Measurements from ENCODE around the gene APOBEC3C.
"Not testable (repeated sequence)": the region's sequence is repeated elsewhere in the genome, so short reads cannot be mapped to it uniquely, and the experiment has no call there.

The APOBEC3C gene

DNA sequence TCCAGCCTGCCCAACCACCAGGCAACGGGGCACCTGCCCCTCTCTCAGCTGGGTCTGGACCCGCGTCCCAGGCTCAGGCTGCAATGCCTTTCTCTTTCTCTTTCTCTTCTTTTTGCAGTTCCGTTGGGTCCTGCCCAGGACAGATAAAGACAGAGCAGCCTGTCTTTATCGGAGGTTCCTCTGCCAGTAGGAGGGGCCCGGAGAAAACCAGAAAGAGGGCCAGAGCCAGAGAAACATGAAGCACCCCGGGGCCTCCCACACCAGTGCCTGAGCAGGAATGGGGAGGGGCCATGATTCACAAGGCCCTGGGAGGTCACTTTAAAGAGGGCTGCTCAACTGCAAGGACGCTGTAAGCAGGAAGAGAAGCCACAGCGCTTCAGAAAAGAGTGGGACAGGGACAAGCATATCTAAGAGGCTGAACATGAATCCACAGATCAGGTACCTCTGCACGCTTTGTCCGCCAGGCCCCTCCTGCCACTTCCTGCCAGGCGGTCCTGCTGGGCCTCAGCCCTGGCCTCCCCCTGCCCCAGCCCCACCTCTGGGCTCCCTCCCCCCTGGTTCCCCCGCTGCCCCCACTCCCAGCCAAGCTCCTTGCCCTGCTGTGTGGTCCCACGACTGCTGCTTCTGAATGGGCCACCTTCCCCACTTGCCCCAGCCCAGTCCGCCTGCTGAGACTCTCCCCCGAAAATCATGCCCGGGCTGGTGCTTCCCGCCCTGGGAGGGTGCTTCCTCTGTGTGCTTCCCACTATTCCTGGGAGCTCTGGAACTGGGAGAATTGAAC lies at the start of gene APOBEC3C:
APOBEC3C (plus strand) TSS at position 316 of the 781 bp plus-strand sequence; CDS start at position 422, 106 bp downstream.
- peak; percentile 64 to 74 (median 73) for DNase-seq (ENCODE audit: low read depth in 3 of 3)

DNA sequence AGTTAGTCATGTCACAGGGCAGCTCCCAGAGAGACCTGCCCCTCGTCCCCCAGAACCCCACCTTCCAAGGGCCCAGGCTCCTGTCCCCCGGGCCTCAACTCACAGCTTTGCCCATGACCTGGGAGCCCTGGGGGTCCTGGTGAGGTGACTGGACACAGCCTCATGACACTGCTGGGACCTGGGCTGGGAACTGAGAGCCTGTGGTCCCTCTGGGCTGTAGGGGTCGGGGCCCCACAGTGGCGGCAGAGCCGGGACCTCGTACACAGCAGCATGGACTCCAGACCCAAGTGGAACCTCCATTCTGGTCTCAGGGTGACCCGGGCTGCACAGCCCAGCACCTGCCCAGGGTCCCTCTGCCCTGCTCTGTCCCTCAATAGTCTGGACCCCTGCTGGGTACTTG lies 49.8 kb upstream of the APOBEC3C start:
- DNase-seq (ENCODE audit: low read depth in 3 of 3), result no peak

DNA sequence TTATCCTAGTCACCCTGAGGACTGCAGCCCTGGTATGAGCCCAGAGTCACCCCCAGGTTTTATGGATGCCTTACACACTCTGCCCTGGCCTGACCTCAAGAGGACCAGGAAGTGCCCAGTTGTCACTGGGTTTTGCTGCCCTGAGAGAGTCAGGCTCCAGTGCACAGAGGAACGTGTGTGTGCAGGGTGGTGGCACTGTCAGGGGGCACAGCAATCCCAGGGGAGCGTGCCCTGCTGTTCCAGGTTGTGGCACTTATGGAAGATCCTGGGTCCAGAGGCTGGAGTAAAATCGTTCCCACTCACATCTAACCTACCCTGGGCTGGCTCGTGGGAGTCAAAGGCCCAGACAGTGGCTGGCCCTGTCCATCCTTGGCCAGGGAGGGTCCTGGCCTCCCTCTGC lies 49.1 kb upstream of the APOBEC3C start:
- DNase-seq (ENCODE audit: low read depth in 3 of 3), result no peak

DNA sequence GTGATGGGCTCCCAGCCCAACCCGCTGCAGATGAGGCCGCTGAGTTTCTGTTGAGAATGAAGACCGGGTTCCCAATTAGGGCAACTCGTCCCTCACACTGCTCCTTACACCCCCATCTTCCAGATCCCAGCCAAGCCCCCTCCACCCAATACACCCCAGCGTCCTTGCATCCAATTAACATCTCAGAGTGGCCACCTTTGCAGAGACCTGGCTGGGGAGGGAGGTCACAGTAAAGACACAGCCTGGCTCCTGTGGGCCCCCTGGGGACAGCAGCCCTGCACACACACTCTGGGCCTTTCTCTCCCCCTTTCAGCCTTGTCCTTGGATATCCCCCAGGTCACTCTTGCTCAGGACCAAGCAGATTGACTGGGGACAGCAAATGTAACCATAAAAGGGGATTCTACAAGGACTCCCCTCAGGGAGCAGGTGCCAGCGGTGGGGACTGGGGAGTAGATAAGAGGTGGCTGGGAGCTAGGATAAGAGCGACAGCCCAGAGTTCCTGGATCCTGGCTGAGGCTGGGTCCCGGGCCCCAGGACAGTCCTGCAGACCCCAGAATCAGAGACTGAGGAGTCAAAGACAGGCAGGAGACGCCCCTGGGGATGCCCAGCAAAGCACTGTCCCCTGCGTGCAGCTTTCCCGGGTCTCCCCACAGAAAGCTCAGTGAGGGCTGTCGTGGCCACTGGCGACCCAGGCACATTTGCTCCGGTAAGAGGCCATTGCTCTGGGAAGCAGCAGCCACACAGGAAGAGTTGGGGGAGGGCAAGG lies 48.3 kb upstream of the APOBEC3C start:
- DNase-seq (ENCODE audit: low read depth in 3 of 3), result no peak

DNA sequence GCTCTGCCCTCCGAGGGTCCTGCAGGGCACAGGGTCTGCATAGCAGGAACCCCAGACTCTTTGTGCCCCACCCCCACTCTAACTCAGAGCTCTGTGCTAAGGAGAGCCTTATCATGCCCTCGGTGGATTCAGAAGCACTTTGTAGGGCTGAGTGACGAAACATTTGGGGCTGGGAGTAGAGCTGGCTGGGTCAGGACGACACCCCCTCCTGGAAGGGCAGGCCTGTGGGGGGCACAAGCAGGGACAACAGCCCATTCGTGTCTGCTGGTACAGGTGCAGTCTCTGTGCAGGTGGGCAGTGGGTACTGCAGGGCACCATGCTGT lies 47.7 kb upstream of the APOBEC3C start:
- DNase-seq (ENCODE audit: low read depth in 3 of 3), result no peak

DNA sequence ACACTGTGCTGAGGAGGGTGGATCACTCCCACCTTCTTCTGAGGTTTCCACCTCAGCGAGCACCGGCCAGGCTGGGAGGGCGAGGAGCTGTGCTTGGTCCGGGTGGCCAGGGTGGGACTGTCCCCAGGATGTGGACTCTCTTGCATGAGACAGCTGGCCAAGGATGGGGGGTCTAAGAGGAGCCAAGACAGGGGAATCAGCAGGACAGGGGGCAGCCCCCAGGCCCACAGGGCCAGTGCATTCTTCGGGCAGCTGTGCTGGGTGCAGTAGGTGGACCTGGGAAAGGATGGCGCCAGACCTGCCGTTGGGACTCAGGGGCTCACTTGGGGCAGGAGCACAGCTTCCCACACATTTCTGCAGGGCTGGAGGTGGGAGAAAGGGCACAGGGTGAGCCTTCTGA lies 47.1 kb upstream of the APOBEC3C start:
- no peak for DNase-seq (ENCODE audit: low read depth in 3 of 3)

DNA sequence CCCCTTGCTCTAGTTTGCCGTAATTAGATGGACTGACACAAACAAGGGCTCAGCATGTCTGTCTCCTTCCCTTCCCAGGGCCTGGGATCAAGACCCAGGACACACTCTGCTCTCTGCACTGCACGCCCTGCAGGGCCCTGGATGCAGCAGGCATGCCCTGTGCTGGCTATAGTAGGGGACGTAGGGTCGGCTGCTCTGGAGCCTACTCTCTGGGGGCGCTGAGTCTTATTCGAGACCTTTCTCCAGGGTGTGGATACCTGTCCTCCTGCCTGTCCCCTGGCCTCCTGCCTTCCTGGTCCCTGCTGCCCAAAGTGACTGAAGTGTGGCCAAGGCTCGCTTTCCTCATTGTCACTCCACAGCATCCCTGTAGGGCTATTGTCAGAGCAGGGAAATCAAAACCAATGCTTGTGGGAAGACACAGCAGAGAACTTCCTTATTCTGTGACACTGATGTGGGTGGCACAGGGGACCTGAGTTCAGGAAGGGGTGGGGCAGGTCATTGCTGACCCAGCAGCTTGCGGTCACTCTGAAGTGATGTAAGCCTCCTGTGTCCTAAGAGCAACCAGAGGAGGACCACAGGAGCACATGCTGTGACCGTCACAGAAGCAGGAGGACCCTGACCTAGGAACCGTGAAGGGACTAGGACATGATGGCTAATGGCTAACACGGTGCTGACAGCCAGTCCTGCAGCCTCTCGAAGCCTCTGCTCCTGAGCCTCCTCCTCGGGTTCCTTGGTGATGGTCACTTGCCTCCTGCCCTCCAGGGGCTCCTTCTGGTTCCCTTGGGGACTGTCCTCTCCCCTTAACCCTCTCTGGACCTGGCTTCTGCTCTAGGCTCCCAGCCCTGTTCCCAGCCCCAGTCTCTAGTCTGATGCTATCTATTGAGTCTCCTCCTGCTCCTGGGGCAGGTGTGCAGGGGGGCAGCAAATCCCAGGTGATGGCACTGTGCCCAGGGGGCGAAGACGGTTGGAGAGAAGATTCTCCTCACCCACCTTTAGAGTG lies 46.3 kb upstream of the APOBEC3C start:
- no peak for DNase-seq (ENCODE audit: low read depth in 3 of 3)

DNA sequence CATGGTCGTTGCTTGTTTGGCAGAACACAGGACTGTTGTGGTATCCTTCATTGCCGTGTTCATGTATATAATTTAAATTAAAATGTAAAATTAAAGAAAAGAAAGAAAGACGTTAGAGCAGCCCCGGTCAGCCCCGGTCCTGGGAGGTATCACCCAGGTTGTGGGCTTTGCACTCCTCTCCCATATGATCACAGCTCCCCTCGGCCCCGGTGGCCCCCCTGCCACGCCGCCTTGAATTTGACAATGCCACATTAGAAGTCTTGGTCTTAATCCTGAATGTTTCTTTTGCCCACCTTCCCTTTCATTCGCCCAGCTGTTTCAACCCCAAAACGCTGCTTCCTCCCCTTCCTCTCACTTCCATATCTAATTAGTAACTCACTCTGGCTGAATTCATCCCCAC lies 45.3 kb upstream of the APOBEC3C start:
- no peak for DNase-seq (ENCODE audit: low read depth in 3 of 3)

DNA sequence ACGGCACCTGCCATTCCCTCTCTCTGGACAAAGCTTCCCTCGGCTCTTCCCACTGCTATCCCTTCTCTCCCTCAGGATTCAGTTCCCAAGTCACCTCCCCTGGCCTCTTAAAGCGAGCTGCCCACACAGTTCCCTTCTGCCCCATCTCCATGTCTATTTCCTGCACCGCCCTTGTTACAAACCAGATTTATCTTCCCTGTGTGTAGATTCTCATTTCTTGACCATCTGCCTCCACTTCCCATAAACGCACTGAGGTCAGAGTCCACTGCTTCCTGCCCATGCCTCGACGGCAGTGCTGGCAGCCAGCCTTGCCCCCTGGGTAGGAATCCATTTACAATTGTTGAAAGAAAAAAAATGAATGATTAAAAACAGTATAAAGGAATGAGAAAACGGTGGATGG lies 43.5 kb upstream of the APOBEC3C start:
- no peak for DNase-seq (ENCODE audit: low read depth in 3 of 3)

DNA sequence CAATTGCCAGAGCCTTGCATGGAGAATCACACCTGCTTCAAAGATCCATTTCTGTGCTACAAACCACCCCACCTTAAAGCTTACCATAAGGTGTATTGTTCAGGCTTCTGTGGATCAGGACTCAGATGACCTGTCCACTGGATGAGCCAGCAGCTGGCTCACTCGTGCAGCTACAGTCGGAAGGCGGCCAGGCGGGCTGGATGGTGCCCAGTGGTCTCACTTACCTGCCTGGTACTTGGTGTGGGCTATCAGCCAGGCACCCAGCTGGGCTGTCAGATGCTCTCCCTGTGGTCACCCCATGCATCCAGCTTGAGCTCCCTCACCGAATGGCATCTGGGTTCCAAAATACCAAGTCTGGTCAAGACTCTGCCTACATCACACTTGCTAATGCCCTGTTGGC lies 42.9 kb upstream of the APOBEC3C start:
- DNase-seq (ENCODE audit: low read depth in 3 of 3), result no peak

DNA sequence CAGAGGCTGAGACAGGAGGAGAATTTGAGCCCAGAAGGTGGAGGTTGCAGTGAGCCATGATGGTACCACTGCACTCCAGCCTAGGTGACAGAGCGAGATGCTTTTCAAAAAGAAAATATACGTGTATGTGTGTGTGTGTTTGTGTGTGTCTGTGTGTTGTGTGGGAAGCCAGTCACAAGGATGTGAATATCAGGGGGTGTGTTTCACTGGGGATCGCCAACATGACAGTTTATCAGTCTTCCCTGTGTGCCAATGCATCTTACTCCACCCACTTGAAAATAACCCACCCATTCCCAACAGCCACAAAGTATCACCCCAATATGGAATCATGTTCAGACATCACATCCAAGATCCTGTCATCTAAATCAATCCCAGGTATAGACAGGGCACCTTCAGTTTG lies 42.3 kb upstream of the APOBEC3C start:
- no peak for DNase-seq (ENCODE audit: low read depth in 3 of 3)

DNA sequence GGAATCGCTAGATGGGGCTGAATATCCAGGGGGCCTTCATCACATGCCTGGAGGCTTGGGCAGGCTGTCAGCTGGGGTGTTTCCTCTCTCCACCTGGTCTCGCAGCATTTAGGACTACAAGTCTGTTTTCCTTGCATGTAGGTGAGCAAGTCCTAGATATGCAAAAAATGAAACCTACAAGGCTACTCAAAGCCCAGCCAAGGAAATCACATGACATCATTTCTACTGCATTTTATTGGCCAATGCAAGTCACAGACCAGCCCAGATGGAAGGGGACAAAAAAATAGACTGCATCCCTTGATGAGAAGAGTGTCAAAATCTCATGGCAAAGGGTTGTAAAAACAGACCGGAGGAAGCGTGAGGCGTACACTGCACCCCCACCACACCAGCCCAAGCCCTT lies 41.5 kb upstream of the APOBEC3C start:
- no peak for DNase-seq (ENCODE audit: low read depth in 3 of 3)

DNA sequence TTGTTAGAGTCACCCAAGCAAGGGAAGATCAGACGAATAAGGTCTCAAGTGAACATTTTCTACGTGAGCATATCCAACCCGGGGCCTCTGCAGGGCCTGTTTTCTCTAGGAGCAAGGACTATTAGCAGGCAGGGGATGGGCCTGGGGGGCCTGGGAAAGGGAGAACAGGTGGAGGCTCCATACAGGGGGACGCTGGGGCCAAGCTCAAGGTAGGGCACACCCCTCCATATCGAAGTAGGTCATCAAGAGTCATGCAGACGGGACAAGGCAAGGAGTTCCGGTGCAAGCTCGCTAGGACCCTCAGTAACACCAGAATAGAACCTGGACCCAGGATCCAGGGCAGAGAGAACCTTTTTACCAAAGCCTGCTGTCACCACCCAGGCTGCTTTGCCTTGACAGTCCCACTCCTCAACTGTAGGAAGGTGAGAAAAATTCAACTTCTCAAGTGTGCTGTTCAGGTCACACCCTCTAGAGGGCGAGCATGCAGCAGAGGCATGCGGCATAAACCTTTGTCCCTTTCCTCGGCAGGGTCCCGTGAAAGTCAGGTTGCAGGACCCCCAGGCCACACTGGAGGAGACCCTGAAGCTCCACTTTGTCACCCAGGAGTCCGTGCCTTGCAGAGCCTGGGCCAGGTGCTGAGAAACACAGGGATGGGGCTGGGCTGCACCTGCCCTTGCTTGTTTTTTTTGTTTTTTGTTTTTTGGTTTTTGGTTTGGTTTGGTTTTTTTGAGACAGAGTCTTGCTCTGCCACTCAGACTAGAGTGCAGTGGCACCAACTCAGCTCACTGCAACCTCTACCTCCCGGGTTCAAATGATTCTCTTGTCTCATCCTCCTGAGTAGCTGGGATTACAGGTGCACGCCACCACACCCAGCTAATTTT lies 40.5 kb upstream of the APOBEC3C start:
- no peak for DNase-seq (ENCODE audit: low read depth in 3 of 3)

DNA sequence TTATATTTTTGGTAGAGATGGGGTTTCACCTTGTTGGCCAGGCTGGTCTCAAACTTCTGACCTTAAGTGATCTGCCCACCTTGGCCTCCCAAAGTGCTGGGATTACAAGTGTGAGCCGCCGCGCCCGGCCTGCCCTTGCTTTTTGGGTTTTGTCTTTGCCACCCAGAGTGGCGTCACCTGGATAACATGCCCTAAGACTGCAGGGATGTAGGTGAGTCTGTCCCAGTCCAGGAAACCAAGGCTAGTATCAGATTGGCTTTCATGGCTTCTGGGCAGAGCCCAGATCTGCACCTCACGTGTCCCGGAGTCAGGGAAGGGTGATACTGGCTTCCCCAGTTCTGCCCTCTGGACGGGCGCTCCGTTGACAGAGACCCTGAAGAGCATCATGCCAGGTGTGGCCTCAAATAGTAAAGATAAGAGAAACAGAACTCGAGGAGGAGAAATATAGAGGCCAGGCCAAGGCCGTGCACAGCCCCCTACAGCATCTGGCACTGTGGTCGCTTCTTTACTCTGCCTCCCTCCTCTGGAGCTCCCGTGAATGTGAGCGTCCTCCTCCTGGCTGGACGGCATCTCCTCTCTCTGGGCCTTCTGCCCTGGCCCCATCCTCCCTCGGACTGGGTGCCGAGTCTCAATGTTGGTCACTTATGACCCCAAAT lies 39.8 kb upstream of the APOBEC3C start:
- DNase-seq (ENCODE audit: low read depth in 3 of 3), result no peak

DNA sequence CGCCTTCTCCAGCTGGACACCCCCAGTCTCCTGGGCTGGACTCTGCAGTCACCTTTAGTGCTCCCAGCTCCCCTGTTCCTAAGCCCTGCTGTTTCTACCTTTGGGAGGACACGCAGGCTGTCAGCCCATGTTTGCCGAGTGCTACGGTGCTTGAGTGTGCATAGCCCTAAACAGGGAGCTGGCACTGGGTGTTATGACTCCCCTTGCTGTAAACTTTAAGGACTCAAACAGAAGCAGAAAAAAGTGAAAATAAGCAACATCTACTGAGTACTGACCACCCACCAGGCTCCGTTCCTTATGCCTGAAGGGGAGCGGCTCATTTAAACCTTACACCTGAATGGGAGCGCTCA lies 39.3 kb upstream of the APOBEC3C start:
- DNase-seq (ENCODE audit: low read depth in 3 of 3), result no peak

DNA sequence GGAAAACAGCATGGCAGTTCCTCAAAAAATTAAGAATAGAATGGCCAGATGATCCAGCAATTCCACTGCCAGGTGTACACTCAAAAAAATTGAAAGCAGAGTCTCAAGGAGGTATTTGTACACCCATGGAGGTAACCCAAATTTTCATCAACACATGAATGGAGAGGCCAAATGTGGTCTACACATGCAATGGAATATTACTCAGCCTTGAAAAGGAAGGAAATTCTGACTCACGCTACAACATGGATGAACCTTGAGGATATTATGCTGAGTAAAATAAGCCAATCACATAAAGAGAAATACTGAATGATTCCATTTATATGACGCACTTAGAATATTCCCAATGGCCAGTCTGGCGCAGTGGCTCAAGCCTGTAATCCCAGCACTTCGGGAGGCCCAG lies 36.8 kb upstream of the APOBEC3C start:
- not testable (repeated sequence) for DNase-seq (ENCODE audit: low read depth in 3 of 3)

DNA sequence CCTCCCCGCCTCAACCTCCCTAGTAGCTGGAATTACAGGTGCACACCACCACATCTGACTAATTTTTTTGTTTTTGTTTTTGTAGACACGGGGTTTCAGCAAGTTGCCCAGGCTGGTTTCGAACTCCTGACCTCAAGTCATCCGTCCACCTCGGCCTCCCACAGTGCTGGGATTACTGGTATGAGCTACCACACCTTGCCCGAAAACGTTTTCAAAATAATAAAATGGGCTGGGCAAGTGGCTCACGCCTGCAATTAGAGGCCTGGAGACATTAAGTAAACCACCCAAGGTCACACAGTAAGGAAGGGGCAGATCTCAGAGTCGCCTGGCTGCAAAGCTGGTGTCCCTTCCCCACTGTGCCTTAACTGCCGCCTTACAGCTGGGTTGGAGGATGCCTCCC lies 33.5 kb upstream of the APOBEC3C start:
- not testable (repeated sequence) for DNase-seq (ENCODE audit: low read depth in 3 of 3)

DNA sequence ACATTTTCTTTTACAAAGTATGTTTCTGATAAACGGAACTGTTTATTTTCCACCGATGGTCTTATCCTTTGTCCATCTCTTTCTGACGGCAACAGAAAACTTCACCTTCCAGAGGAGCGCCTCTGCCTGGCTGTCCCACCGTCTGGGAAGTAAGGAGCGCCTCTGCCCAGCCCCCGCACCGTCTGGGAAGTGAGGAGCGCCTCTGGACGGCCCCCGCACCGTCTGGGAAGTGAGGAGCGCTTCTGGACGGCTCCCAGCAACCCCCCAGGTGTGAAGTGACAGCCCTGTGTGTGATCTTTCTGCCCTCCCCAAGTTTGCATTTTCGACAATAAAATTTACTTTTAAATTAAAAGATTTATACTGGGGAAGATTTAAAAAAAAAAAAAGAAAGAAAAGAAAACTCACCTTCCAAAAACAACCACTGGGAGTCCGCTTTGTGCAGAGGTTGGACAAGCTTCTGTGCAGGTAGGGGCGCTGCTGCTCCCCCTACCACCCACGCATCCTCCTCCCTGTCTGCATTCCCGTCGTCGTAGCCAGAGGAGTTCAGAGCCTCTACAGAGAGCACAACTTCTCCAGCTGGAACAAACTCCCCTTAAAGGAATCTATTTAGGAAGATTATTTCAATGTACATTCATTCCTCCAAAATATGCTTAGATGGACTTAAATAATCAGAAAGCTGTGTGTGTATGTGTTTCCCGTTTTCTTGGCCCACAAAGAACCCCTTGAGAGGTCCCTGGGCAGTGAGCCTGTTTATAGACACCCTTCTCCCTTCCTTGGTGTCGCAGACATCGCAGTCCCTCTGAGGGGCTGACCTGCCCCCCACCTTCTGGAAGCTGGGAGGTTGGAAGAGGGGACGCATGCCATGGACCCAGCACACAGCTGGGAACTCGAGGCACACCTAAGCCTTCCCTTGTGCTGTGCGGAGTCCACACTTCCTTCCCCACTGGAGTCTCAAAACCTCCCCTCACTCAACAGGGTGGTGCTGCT lies 32.8 kb upstream of the APOBEC3C start:
- DNase-seq (ENCODE audit: low read depth in 3 of 3), result no peak

Data from stimulated activated CD4-positive, alpha-beta T cell treated with anti-CD3 and anti-CD28 coated beads, TNF-alpha, amount 100 ng/mL, for 48 hours (primary cell).